ENCODE results near the gene PRKCZ.

DNA sequence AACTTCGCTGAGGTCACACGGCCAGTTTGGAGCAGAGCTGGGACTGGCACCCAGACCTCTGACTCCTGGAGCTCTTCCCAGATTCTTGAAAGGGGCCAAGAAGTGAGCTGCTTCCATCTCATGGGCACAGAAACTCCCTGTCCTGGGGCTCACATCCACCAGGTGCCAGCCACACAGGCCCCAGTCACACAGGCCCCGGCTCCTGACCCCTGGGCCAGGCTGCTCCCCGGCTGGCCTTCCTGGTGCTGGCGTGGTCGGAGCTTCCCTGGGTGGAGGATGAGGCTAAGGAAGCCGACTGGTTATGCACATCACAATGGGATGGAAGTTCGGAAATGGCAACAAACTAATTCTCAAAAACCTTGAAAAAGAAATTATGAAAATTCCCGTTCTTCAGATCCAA lies 34.1 kb upstream of the PRKCZ start:
- TF ChIP-seq POLR2A (IDR thresholded peaks at IDR 0.05; ENCODE audit: low read depth, low read length), result no peak
- no peak for TF ChIP-seq POLR2AphosphoS5 (IDR thresholded peaks at IDR 0.05; ENCODE audit: low read depth, low read length)
- no peak for TF ChIP-seq TAF1 (IDR thresholded peaks at IDR 0.05; ENCODE audit: low read depth, low read length)
